Right lobe of liver (tissue), 6 donors: ENCODE measurements around the gene SYNJ2. TPM values are rescaled to one million over a fixed set of nuclear protein-coding genes. Genes with fewer than 3 reads are reported as not detected.

ENCODE experiments used
- ATAC-seq, 4 donors: fragments of 200-7000 bp; cut with Tn5 transposase; one replicate each; pipeline ENCODE4 v1.9.1; 2020; ENCODE audit warnings: mild to moderate bottlenecking in 4 of 4, moderate library complexity in 4 of 4
- DNase-seq, 3 donors: peaks; one replicate each; pipeline ENCODE4 v3.0.0-alpha.2; 2020
- H3K27ac ChIP-seq, 3 donors: fragments of 200-600 bp; one replicate each; pipeline ENCODE4 v1.8.0; 2022
- H3K27me3 ChIP-seq, 2 donors: fragments of 200-600 bp; one replicate each; pipeline ENCODE4 v1.8.0; 2022
- H3K36me3 ChIP-seq, 4 donors: fragments of 200-600 bp; sonication (generic) in 1 of 4; one replicate each; pipeline versions ENCODE4 v1.5.1 to v1.8.0; 2017 to 2022; ENCODE audit warnings: control low read depth in 1 of 4
- H3K4me1 ChIP-seq, 4 donors: fragments of 200-600 bp; sonication (generic) in 1 of 4; one replicate each; pipeline versions ENCODE4 v1.5.1 to v1.8.0; 2017 to 2022; ENCODE audit warnings: control low read depth in 1 of 4
- H3K4me3 ChIP-seq, 3 donors: fragments of 200-600 bp; one replicate each; pipeline ENCODE4 v1.8.0; 2022
- H3K9me3 ChIP-seq, 4 donors: fragments of 200-600 bp; sonication (generic) in 1 of 4; one replicate each; pipeline versions ENCODE4 v1.5.1 to v1.8.0; 2017 to 2022; ENCODE audit warnings: control low read depth in 1 of 4
- POLR2A ChIP-seq: fragments of 450-650 bp; IDR thresholded peaks from one replicate; pipeline ENCODE4 v1.6.1; 2017; ENCODE audit warnings: antibody characterized with exemption, mild to moderate bottlenecking
- WGBS: methylation state at CpG from one replicate; pipeline ENCODE4 v1.1.6; 2018; ENCODE audit warnings: low coverage, low lambda C conversion rate; ENCODE audit not compliant: insufficient coverage; ENCODE audit errors: missing lambda C conversion rate; 5-methylcytosine and 5-hydroxymethylcytosine counted together
- intact Hi-C, 2 donors: fragments of 100-400 bp; cut with DNase I; formaldehyde crosslinking; loops; one replicate each; pipeline versions ENCODE4 v1.11.2 to v1.14.1; 2022
- total RNA-seq, 6 experiments: library from RNA; depleted of rRNA in 2 of 6; stranded (reverse); fragments of >200 nt in 2 of 6; fragmentation: NEBNext Ultra II Directional in 3 of 6; extraction: Animal tissue kit (Norgen Biotek cat#: 25700) in 3 of 6; gene quantifications; one replicate each; pipeline versions ENCODE4 v1.1.0 to v1.2.4, GENCODE V29; 2016 to 2023
- TF ChIP-seq, protein P1 (sequence below), 4 donors: fragments of 200-600 bp in 3 of 4; fragments of 450-650 bp in 1 of 4; IDR thresholded peaks; one replicate each; pipeline versions ENCODE4 v1.5.1 to v1.8.0; 2016 to 2022; ENCODE audit warnings: antibody characterized with exemption in 4 of 4, mild to moderate bottlenecking in 2 of 4
- donor health status: DM: no; HTN: yes; CAD: no.
- donor health status: DM: no; HTN: no; CAD: no.
- donor health status: DM: no; HTN: no; CAD: no.
- donor health status: DM: no; HTN: yes; CAD: no.
- donor health status: DM: no; HTN: yes; CAD: no.

Gene SYNJ2
- total RNA-seq, 6 experiments from 2014 or later, result 3.2 to 7.4 (median 4.2) TPM

- no peak overlapping the region for H3K27ac ChIP-seq
- DNase-seq (no peak), ATAC-seq (no peak)
- intact Hi-C loops, result no loop called here
- no peak overlapping the region for H3K4me3 ChIP-seq
- WGBS, result 90% methylated on average over 2 of the region's 8 CpGs
- peaks cover 0 to 3% (median 0%) of the 10 kb centered on the region in 4 donors for H3K4me1 ChIP-seq
- TF ChIP-seq POLR2A, result no peak
- TF ChIP-seq, protein P1, sequence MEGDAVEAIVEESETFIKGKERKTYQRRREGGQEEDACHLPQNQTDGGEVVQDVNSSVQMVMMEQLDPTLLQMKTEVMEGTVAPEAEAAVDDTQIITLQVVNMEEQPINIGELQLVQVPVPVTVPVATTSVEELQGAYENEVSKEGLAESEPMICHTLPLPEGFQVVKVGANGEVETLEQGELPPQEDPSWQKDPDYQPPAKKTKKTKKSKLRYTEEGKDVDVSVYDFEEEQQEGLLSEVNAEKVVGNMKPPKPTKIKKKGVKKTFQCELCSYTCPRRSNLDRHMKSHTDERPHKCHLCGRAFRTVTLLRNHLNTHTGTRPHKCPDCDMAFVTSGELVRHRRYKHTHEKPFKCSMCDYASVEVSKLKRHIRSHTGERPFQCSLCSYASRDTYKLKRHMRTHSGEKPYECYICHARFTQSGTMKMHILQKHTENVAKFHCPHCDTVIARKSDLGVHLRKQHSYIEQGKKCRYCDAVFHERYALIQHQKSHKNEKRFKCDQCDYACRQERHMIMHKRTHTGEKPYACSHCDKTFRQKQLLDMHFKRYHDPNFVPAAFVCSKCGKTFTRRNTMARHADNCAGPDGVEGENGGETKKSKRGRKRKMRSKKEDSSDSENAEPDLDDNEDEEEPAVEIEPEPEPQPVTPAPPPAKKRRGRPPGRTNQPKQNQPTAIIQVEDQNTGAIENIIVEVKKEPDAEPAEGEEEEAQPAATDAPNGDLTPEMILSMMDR (IDR thresholded peaks at IDR 0.05), result no peak
- no peaks in the 10 kb centered on the region for H3K9me3 ChIP-seq
- H3K27me3 ChIP-seq, result no peaks in the 10 kb centered on the region
- no peaks in the 10 kb centered on the region for H3K36me3 ChIP-seq
Measured at GRCh38 chr6:158028876-158029275, 47.2 kb downstream of the SYNJ2 start.

GRCh38 chr6:158029668-158030230, 48.1 kb downstream of the SYNJ2 start:
- 97% methylated on average over 10 of the region's 10 CpGs for WGBS
- Histone ChIP-seq H3K27ac (no peak overlapping the region), H3K36me3 (no peaks in the 10 kb centered on the region), H3K4me1 (peaks cover 0 to 12% (median 2%) of the 10 kb centered on the region in 4 donors), H3K27me3 (no peaks in the 10 kb centered on the region), H3K4me3 (no peak overlapping the region), H3K9me3 (no peaks in the 10 kb centered on the region)
- no peak for TF ChIP-seq POLR2A
- TF ChIP-seq, protein P1 (IDR thresholded peaks at IDR 0.05), result no peak
- DNase-seq (no peak), ATAC-seq (no peak)
- intact Hi-C loops, result no loop called here

GRCh38 chr6:158030380-158031300, 49.0 kb downstream of the SYNJ2 start:
- intact Hi-C loops, result no loop called here
- H3K36me3 ChIP-seq, result no peaks in the 10 kb centered on the region
- 90% methylated on average over 13 of the region's 16 CpGs for WGBS
- H3K4me1 ChIP-seq, result peaks cover 0 to 12% (median 5%) of the 10 kb centered on the region in 4 donors
- H3K9me3 ChIP-seq, result no peaks in the 10 kb centered on the region
- H3K27ac ChIP-seq, result no peak overlapping the region
- no peak overlapping the region for H3K4me3 ChIP-seq
- TF ChIP-seq, protein P1 (IDR thresholded peaks at IDR 0.05), result no peak
- TF ChIP-seq POLR2A, result no peak
- H3K27me3 ChIP-seq, result no peaks in the 10 kb centered on the region
- DNase-seq, result no peak
- ATAC-seq, result no peak

GRCh38 chr6:158031381-158032353, 50.0 kb downstream of the SYNJ2 start:
- no peaks in the 10 kb centered on the region for H3K27me3 ChIP-seq
- ATAC-seq (peak; percentile 6 to 55 (median 20)), DNase-seq (peak in 1 of 3 donors; percentile 56)
- peaks cover 0 to 12% (median 5%) of the 10 kb centered on the region in 4 donors for H3K4me1 ChIP-seq
- no peaks in the 10 kb centered on the region for H3K9me3 ChIP-seq
- TF ChIP-seq POLR2A, result no peak
- TF ChIP-seq, protein P1 (IDR thresholded peaks at IDR 0.05), result no peak
- H3K36me3 ChIP-seq, result no peaks in the 10 kb centered on the region
- WGBS, result 31% methylated on average over 11 of the region's 20 CpGs
- intact Hi-C loops, result no loop called here
- no peak overlapping the region for H3K4me3 ChIP-seq
- H3K27ac ChIP-seq, result no peak overlapping the region
